Panc1 (cell line): ENCODE measurements around the gene MTHFD1L. TPM values are rescaled to one million over a fixed set of nuclear protein-coding genes. Genes with fewer than 3 reads are reported as not detected.

Experiments
- ATAC-seq: fragments of 200-7000 bp; cut with Tn5 transposase; 2 replicates; pipeline ENCODE4 v1.9.1; 2020; ENCODE audit warnings: mild to moderate bottlenecking, moderate library complexity
- BruUV-seq: library from RNA; stranded (reverse); fragments of 400-500 nt; replicated peaks from 2 replicates; lab custom pipeline; 2021; lab: Mats Ljungman, UMichigan
- CTCF ChIA-PET: fragments of 300-600 bp; sonication (Branson Sonifier 250); formaldehyde crosslinking; loops from one replicate; lab custom pipeline; 2022; ENCODE audit warnings: antibody characterized with exemption; lab: Charles Lee
- POLR2A ChIA-PET: fragments of 300-600 bp; sonication (Branson Sonifier 250); formaldehyde crosslinking; loops from one replicate; lab custom pipeline; 2022; ENCODE audit warnings: antibody characterized with exemption; lab: Charles Lee
- DNase-seq: peaks from one replicate; pipeline ENCODE4 v3.0.0-alpha.2; 2010; ENCODE audit warnings: low read depth, low spot score
- H3K27ac ChIP-seq: 2 replicates; pipeline ENCODE4 v1.5.1; 2011; ENCODE audit warnings: mild to moderate bottlenecking, low read length, inconsistent platforms
- H3K27me3 ChIP-seq: fragments of 200-500 bp; sonication (Bioruptor generic); 2 replicates; pipeline ENCODE4 v1.6.0; 2014; ENCODE audit warnings: low read length, inconsistent platforms; ENCODE audit not compliant: control insufficient read depth, insufficient read depth
- H3K36me3 ChIP-seq: fragments of 200-500 bp; sonication (Bioruptor generic); 2 replicates; pipeline ENCODE4 v1.5.1; 2014; ENCODE audit warnings: inconsistent platforms, mild to moderate bottlenecking, low read length, moderate library complexity; ENCODE audit not compliant: control insufficient read depth, insufficient read depth
- H3K4me1 ChIP-seq: 2 replicates; pipeline ENCODE4 v1.5.1; 2011; ENCODE audit warnings: inconsistent platforms, mild to moderate bottlenecking, low read length, moderate library complexity; ENCODE audit not compliant: control insufficient read depth, insufficient read depth
- H3K4me3 ChIP-seq, 2 experiments: 2 replicates each; pipeline ENCODE4 v1.5.1; 2011 to 2012; ENCODE audit warnings: low read depth in 2 of 2, low read length in 2 of 2, mild to moderate bottlenecking in 2 of 2, inconsistent platforms in 1 of 2, moderate library complexity in 1 of 2
- H3K9me3 ChIP-seq: fragments of 200-500 bp; sonication (Bioruptor generic); 2 replicates; pipeline ENCODE4 v1.5.1; 2014; ENCODE audit warnings: low read depth, mild to moderate bottlenecking, inconsistent platforms, low read length, moderate library complexity; ENCODE audit not compliant: control insufficient read depth, insufficient read depth
- POLR2AphosphoS5 ChIP-seq: IDR thresholded peaks from 2 replicates; pipeline ENCODE4 v1.6.1; 2012; ENCODE audit warnings: mild to moderate bottlenecking, low read depth, low read length, moderate library complexity
- SIN3A ChIP-seq: IDR thresholded peaks from 2 replicates; pipeline ENCODE4 v1.6.1; 2012; ENCODE audit warnings: low read depth, mild to moderate bottlenecking, low read length, moderate library complexity, borderline replicate concordance; ENCODE audit not compliant: insufficient read depth
- TCF7L2 ChIP-seq: IDR thresholded peaks from 2 replicates; pipeline ENCODE4 v1.6.1; 2011; ENCODE audit warnings: mild to moderate bottlenecking, low read depth, low read length, inconsistent platforms
- in situ Hi-C: cut with HindIII; loops from 2 replicates; pipeline ENCODE4 v1.10.0; 2016; ENCODE audit warnings: low sequenced_read_pairs, low pct_unique_long_range_greater_than_20kb
- intact Hi-C: fragments of 100-400 bp; cut with micrococcal nuclease; formaldehyde crosslinking; loops from one replicate; pipeline ENCODE4 v1.10.0; 2022; ENCODE audit not compliant: unreplicated experiment
- total RNA-seq: library from RNA; stranded (reverse); gene quantifications from one replicate; pipeline ENCODE4 v1.2.1, GENCODE V29; 2021; ENCODE audit not compliant: unreplicated experiment
- TF ChIP-seq, protein P1 (sequence below), 2 experiments: IDR thresholded peaks; 2 replicates each; pipeline ENCODE4 v1.6.1; 2011 to 2012; ENCODE audit warnings: low read depth in 2 of 2, control low read depth in 1 of 2, low read length in 1 of 2, mild to moderate bottlenecking in 1 of 2, moderate library complexity in 1 of 2; ENCODE audit not compliant: insufficient read depth in 1 of 2
- TF ChIP-seq, protein P2 (sequence below): fragments of 450-650 bp; IDR thresholded peaks from 2 replicates; pipeline ENCODE4 v1.5.1; 2017; ENCODE audit warnings: mild to moderate bottlenecking

MTHFD1L gene
- total RNA-seq, 1 experiment from 2014 or later: 76.2 TPM

DNA sequence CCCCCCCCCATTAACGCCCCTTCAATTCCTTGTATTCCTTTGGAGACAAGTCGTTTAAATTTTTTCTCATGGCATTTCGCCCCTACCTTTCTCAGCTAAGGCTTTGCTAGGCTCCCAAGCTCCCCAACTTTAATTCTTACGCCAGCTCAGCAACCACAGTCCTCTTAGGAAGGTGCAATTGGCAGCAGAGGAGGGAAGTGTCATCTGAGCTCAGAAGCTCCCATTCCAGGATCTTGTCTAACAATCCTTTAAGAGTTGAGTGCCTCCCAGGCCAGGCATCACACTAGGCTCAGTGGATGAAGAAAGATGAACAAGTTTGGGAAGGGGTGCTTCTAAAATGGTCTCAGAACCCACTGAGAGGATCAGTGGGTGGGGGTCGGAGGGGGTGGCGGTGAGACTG lies 243.0 kb downstream of the MTHFD1L start:
- ChIA-PET CTCF (interaction anchor here (0.6 to 0.7 kb wide), 2 partner anchors 130 to 403 kb away, joined by 5 to 7 read pairs; no protein-coding TSS in a partner anchor), POLR2A (interaction anchor here (0.6 kb wide), 1 partner anchor 21 kb away, joined by 5 read pairs; no protein-coding TSS in a partner anchor)
- no peak for ATAC-seq

GRCh38 chr6:151109361-151109760 lies 243.9 kb downstream of the MTHFD1L start:
- H3K4me3 ChIP-seq: no peak overlapping the region
- POLR2A ChIA-PET: no interaction called here
- CTCF ChIA-PET: interaction anchor here (0.6 to 0.7 kb wide), 3 partner anchors 10 to 247 kb away, joined by 4 to 7 read pairs (median 6); no protein-coding TSS in a partner anchor
- intact Hi-C loops (no loop called here), in situ Hi-C loops (no loop called here)
- DNase-seq (no peak), ATAC-seq (no peak)
- no peaks in the 10 kb centered on the region for H3K36me3 ChIP-seq
- TF ChIP-seq SIN3A (no peak), TCF7L2 (no peak), POLR2AphosphoS5 (no peak)
- TF ChIP-seq, protein P1, sequence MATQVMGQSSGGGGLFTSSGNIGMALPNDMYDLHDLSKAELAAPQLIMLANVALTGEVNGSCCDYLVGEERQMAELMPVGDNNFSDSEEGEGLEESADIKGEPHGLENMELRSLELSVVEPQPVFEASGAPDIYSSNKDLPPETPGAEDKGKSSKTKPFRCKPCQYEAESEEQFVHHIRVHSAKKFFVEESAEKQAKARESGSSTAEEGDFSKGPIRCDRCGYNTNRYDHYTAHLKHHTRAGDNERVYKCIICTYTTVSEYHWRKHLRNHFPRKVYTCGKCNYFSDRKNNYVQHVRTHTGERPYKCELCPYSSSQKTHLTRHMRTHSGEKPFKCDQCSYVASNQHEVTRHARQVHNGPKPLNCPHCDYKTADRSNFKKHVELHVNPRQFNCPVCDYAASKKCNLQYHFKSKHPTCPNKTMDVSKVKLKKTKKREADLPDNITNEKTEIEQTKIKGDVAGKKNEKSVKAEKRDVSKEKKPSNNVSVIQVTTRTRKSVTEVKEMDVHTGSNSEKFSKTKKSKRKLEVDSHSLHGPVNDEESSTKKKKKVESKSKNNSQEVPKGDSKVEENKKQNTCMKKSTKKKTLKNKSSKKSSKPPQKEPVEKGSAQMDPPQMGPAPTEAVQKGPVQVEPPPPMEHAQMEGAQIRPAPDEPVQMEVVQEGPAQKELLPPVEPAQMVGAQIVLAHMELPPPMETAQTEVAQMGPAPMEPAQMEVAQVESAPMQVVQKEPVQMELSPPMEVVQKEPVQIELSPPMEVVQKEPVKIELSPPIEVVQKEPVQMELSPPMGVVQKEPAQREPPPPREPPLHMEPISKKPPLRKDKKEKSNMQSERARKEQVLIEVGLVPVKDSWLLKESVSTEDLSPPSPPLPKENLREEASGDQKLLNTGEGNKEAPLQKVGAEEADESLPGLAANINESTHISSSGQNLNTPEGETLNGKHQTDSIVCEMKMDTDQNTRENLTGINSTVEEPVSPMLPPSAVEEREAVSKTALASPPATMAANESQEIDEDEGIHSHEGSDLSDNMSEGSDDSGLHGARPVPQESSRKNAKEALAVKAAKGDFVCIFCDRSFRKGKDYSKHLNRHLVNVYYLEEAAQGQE (IDR thresholded peaks at IDR 0.05; ENCODE audit: insufficient read depth in 1 of 2, low read depth in 2 of 2, low read length in 1 of 2): no peak
- TF ChIP-seq, protein P2, sequence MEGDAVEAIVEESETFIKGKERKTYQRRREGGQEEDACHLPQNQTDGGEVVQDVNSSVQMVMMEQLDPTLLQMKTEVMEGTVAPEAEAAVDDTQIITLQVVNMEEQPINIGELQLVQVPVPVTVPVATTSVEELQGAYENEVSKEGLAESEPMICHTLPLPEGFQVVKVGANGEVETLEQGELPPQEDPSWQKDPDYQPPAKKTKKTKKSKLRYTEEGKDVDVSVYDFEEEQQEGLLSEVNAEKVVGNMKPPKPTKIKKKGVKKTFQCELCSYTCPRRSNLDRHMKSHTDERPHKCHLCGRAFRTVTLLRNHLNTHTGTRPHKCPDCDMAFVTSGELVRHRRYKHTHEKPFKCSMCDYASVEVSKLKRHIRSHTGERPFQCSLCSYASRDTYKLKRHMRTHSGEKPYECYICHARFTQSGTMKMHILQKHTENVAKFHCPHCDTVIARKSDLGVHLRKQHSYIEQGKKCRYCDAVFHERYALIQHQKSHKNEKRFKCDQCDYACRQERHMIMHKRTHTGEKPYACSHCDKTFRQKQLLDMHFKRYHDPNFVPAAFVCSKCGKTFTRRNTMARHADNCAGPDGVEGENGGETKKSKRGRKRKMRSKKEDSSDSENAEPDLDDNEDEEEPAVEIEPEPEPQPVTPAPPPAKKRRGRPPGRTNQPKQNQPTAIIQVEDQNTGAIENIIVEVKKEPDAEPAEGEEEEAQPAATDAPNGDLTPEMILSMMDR: no peak
- H3K9me3 ChIP-seq: no peaks in the 10 kb centered on the region
- no peak overlapping the region for H3K27ac ChIP-seq
- H3K27me3 ChIP-seq: no peaks in the 10 kb centered on the region
- no TSS peak for BruUV-seq
- H3K4me1 ChIP-seq: no peaks in the 10 kb centered on the region; the same call in 1 of the 2 replicates

More for the DNA sequence above, 243.0 kb downstream of the MTHFD1L start:
- intact Hi-C loops (no loop called here), in situ Hi-C loops (no loop called here)
- Histone ChIP-seq H3K4me1 (no peaks in the 10 kb centered on the region; the same call in 1 of the 2 replicates), H3K36me3 (no peaks in the 10 kb centered on the region), H3K9me3 (no peaks in the 10 kb centered on the region), H3K4me3 (no peak overlapping the region), H3K27ac (no peak overlapping the region), H3K27me3 (no peaks in the 10 kb centered on the region)
- DNase-seq: no peak
- no TSS peak for BruUV-seq
- no peak for TF ChIP-seq POLR2AphosphoS5
- TF ChIP-seq, protein P2: no peak
- TF ChIP-seq SIN3A: no peak
- TF ChIP-seq, protein P1 (IDR thresholded peaks at IDR 0.05; ENCODE audit: insufficient read depth in 1 of 2, low read depth in 2 of 2, low read length in 1 of 2): no peak
- TF ChIP-seq TCF7L2: no peak
